GM15510 (cell line): ENCODE results near the gene KANK2.

Experiments used
- POLR2A ChIP-seq: IDR thresholded peaks from 3 replicates; pipeline ENCODE4 v1.6.1; 2011; ENCODE audit warnings: borderline replicate concordance; ENCODE audit not compliant: insufficient read length; ENCODE audit errors: extremely low read depth

The KANK2 gene

DNA sequence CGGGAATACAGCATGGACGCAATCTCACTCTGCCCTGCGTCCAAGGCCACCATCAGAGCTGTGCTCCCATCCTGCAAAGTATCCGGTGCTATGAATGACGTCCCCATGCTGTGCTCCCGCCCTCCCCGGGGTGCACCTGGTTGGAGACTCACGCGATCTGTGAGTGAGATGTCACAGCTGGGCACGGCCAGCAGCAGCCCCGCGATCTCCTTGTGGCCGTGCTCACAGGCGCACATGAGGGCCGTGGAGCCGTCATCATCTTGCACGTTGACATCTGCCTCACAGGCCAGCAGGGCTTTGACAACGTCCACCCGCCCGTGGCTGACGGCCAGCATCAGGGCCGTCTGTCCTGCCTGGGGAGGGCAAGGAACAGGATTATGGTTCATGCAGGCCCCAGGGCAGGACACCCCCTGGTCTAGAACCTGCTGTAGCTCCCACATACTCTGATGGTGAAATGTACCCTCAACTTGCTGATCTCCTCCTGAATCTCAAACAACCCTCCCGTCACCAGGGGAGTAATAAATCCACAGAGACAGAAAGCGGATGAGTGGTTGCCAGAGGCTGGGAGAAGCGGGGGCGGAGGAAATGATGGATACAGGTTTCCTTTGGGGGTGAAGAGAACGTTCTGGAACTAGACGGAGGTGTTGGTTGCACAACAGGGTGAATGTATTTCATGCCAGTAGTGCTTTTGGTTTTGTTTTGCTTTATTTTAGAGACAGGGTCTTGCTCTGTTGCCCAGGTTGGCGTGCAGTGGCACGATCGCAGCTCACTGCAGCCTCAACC is 27.3 kb downstream of the KANK2 start:
- no peak for TF ChIP-seq POLR2A

DNA sequence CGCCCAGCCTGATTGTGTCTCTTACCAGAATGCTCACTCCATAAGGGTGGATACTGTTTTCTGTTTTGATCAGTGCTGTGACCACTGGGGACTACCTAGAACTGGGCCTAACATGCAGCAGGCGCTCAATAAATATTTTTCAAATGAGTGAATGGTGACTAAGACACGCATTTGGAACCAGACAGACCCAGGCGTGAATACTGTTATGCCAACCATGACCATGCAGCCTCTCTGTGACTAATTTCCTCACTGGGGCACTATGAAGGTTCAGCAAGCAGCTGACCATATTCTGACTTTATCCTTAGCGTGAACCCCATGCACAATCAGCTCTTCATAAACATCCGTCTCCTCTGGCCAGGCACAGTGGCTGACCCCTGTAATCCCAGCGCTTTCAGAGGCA is 28.8 kb downstream of the KANK2 start:
- TF ChIP-seq POLR2A, result no peak

DNA sequence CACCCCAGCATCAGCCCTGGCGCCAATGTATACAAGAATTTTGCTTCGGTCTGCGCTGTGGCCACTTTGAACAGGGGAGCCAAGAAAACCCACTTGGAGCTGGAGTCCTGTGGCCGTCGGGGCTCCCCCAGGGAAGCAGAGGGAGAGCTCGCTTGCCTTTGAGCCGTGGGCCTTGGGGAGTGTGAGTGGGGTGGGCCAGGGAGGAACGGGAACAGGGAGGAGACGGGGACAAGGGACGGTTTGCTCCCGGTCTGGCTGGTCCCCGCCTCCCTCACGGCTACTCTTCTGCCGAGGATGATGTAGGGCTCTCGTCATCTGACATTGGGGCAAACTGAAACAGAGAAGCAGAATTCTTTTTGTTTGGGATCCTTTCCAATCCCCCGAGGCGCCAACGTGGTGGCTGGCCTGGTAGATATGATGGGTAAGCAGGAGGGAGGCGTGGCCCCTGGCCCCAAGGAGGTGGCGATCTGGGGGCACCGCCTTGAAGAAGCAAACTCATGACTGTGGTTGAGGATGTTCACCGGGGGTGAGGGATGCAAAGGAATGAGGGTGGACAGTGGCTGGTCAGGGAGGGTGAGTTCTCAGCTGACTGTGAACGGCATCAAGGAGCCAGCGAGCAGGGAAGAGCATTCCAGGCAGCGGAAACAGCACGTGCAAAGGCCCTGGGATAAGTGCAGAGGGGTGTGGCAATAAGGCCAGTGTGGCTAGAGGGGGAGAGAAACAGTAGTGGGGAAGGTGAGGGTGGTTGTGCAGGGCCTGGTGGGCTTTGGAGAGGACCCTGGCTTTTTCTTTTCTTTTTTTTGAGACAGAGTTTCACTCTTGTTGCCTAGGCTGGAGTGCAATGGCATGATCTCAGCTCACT is 30.8 kb downstream of the KANK2 start:
- TF ChIP-seq POLR2A, result no peak

DNA sequence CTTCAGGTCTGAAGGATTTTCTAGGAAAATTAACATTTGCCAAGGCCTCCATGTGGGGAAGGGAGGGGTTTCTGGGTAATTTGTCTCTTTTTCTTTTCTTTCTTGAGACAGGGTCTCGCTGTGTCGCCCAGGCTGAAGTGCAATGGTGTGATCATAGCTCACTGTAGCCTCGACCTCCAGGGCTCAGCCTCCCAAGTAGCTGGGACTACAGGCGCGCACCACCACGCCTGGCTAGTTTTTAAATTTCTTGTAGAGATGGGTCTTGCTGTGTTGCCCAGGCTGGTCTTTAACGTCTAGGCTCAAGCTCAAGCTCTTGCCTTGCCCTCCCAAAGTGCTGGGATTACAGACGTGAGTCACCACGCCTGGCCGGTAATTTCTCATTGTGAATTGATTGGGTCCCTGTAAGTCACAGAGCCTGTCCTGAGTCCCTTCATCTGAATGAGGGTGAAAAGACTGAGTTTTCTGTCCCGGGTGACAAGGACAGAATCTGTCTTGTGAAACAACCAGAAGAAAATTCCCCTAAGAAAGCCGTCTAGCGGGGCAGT is 31.8 kb downstream of the KANK2 start:
- no peak for TF ChIP-seq POLR2A

DNA sequence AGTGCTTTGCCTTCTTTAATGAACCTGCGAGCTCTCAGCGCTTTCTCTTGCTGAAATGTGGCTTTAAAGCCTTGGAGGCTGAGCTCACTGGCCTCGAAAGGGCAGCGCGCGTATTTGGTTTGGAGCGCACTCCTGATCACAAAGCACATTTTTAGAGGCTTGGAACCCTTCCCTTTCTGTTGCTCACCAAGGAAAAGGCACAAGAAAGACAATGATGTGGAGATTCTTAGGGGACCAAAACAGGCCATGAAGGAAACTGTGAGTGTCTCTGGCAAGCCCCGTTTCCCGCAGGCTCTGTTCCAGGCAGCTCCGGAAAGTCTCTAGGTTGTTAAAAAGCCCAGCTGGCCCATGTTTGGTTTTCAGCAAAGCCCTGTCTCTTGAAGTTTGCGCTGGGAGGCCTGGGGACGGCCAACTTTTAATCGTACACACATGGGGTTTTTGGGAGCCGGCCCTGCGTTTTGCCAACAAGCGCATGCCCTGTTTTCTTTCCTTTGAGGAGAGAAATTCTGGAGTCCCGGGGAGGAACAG is 32.4 kb downstream of the KANK2 start:
- no peak for TF ChIP-seq POLR2A

DNA sequence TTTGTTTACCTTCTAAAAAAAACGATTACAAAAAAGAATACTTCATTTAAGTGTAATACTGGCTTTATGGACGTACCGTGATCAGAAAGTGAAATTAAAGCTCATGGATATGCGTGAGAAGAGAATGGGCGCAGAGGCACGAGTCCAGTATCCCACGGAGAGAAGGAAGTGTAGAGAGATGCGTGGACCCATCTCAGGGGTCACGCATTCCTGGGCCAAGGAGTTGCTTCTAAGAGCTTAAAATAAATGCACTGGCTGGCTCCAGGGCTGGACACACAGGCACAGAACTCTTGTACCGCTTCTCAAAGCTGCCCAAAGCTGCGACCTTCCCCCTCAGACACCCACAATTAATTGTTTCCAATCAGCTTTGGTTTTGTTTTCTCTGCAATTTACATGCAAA is 33.0 kb downstream of the KANK2 start:
- no peak for TF ChIP-seq POLR2A

DNA sequence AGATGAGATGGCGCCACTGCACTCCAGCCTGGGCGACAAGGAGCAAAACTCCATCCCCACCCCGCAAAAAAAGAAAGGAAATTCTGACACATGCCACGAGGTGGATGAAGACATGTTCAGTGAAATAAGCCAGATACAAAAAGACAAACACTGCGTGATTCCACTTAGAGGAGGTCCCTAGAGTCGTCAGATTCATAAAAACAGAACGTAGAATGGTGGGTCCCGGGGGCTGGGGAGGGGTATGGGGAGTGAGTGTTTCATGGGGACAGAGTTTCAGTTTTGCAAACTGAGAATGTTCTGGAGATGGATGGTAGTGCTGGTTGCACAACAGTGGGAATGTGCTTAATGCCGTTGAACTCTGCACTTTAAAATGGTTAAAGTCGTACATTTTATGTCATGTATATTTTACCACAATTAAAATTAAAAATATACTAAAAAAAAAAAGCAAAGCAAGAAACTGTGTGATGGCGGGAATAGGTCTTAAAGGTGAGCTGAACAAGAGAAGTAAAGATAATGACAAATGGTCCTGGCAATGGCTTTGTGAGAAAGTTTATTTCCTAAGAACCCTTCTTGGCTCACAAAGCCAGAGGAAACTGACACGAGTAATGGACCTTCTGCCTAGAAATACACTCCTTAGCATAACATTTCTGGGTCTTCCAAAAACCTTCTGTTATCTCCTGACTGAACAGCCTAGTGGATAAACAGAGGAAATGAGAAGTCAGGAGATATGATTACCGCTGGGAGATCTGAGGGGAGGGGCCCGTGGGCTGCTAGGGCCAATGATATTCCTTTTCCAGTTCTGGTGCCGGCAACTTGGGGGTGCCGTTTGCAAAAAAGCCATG is 37.5 kb downstream of the KANK2 start:
- no peak for TF ChIP-seq POLR2A

DNA sequence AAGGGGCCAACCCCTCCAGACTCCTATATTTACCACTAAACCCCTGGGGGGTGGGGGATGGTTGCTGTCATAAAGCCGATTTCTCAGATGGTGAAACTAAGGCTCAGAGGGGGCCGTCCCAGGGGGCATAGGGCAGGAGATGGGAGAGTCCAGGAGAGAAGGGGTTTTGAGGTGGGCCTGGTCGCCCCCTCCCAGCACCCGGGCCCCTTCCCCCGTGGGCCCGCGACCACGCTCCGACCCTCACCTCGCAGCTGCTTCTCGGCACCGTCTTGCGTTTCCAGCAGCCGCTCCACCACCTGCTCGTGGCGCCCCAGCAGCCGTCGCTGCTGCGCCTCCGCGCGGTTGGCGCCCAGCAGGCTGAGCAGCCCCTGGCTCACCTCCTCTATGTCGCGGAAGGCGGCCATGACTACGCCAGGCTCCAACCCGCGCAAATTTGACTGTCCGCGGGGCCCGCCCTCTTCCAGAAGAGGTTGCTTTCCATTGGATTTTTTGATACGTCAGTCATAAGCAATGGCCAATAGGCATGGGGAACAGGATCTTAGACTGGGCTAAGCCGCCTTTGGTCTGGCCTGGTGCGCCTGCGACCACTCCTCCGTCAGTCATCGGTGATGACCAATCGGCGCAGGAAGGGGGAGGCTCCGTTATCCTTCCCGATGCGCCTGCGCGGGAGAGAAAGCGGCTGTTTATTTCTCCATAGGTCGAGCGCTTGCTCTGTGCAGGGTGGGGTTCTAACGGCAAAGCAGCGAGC is 41.8 kb downstream of the KANK2 start, which contains the start of gene SPC24:
Gene SPC24, minus strand, starts transcription at position 410 of the 748 bp plus-strand sequence. Its CDS starts 6 bp downstream, at position 404.
- peak; percentile 86 for TF ChIP-seq POLR2A

DNA sequence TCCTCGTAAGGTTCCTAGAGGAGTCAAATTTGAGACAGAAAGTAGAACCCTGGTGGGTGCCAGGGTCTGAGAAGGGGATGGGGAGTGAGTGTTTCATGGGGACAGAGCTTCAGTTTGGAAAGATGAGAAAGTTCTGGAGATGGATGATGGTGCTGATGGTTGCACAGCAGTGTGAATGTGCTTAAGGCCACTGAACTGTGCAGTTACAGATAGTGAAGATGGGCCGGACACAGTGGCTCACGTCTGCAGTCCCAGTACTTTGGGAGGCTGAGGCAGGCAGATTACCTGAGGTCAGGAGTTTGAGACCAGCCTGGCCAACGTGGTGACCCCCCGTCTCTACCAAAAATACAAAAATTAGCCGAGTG is 42.7 kb downstream of the KANK2 start:
- TF ChIP-seq POLR2A, result no peak

DNA sequence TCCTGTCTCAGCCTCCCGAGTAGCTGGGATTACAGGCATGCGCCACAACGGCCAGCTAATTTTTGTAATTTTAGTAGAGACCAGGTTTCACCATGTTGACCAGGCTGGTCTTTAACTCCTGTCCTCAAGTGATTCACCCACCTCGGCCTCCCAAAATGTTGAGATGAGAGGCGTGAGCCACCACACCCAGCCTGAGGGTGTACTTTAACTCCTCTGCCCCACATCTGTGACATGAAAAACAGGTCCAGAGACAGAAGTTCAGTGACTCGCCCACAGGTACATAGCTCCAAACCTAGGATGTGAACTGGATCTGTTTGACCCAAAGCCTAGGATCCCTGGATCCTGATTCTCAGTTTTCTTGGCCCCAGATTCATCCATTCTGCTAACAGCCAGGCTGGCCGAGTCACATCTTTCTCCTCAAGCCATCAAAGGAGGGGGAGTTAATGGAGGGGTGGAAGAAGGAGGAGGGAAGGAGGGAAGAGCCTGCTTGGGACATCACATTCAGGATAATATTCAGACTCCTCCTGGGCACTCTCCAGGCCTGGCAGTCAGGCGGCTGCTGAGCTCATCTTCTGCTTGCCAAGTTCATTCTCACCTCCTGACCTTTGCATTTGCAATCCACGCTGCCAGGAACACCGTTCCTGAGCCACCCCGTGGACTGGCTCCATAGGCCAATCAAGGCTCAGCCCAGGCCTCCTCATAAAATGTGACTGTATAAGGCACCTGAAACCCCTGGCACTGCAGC is 44.9 kb downstream of the KANK2 start:
- TF ChIP-seq POLR2A, result no peak

DNA sequence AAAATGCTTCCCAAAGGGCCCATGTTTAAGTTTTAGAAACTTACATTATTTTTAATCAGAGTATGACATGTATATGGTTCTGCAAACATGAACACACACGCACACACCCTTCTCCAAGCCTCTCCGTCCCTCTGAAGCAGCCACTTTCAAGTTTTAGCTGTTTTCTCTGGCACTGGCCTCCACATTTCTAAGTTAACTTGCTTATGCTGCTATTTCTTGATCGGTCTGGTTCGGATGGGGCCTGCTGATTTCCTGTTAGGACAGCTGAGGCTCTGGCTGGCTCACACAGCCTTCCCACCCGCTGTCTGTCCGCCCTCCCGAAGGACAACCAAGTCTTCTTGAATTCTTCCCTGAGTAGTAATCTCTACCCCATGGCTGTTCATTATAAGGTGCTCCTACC is 46.2 kb downstream of the KANK2 start:
- TF ChIP-seq POLR2A, result no peak

DNA sequence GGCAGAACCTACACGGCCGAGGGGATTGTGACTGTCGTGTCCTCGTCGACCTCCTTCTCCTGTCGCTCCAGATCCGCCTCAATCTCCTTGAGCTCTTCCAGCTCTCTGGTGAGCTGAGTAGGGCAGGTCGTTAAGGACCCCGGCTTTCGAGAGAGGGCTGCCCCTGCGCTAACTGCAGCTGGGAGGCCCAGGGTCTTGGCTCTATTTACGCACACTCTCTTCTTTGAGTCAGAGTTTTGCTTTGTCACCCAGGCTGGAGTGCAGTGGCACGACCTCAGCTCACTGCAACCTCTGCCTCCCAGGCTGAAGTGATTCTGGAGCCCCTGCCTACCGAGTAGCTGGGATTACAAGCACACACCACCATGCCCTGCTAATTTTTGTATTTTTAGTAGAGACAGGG is 49.3 kb downstream of the KANK2 start:
- no peak for TF ChIP-seq POLR2A

DNA sequence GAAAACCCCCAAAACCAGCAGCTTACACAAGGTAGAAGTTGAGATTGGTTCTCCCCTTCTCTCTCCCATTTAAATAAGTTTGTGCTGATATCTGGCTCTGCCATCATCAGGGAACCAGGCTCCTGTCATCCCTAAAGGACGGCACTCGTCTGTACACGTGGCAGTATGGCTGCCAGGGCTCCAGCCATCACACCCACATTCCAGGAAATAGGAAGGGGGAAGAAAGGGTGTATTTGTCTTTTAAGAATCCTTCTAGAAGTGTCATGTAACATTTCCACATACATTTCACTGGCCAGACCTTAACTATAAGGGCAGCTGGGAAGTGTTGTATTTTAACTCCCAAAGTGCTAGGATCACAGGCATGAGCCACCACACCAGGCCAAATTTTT is 51.8 kb downstream of the KANK2 start:
- no peak for TF ChIP-seq POLR2A
